Ishikawa (cell line): ENCODE data around the gene SREBF1.

Experiments used
- CEBPB ChIP-seq: IDR thresholded peaks from 2 replicates; pipeline ENCODE4 v1.6.1; 2012
- CREB1 ChIP-seq: IDR thresholded peaks from 2 replicates; pipeline ENCODE4 v1.6.1; 2012; ENCODE audit warnings: low read depth
- EGR1 ChIP-seq: IDR thresholded peaks from 2 replicates; pipeline ENCODE4 v1.6.1; 2012
- EP300 ChIP-seq: IDR thresholded peaks from 2 replicates; pipeline ENCODE4 v1.6.1; 2012; ENCODE audit warnings: borderline replicate concordance
- FOXM1 ChIP-seq: IDR thresholded peaks from 2 replicates; pipeline ENCODE4 v1.6.1; 2012; ENCODE audit warnings: low read depth, borderline replicate concordance
- MAX ChIP-seq: IDR thresholded peaks from 2 replicates; pipeline ENCODE4 v1.6.1; 2012
- NFIC ChIP-seq: IDR thresholded peaks from 2 replicates; pipeline ENCODE4 v1.6.1; 2012
- RAD21 ChIP-seq: IDR thresholded peaks from 2 replicates; pipeline ENCODE4 v1.6.1; 2012; ENCODE audit warnings: low read depth
- REST ChIP-seq: IDR thresholded peaks from 2 replicates; pipeline ENCODE4 v1.6.1; 2012; ENCODE audit warnings: low read depth, mild to moderate bottlenecking
- TAF1 ChIP-seq: IDR thresholded peaks from 2 replicates; pipeline ENCODE4 v1.6.1; 2012; ENCODE audit warnings: low read depth, mild to moderate bottlenecking
- TCF12 ChIP-seq: IDR thresholded peaks from 2 replicates; pipeline ENCODE4 v1.6.1; 2012; ENCODE audit warnings: low read depth
- TEAD4 ChIP-seq: IDR thresholded peaks from 2 replicates; pipeline ENCODE4 v1.6.1; 2012
- USF1 ChIP-seq: IDR thresholded peaks from 2 replicates; pipeline ENCODE4 v1.6.1; 2012
- YY1 ChIP-seq: IDR thresholded peaks from 2 replicates; pipeline ENCODE4 v1.6.1; 2012; ENCODE audit warnings: low read depth
- ZBTB7A ChIP-seq: IDR thresholded peaks from 2 replicates; pipeline ENCODE4 v1.6.1; 2012; ENCODE audit warnings: low read depth

SREBF1 gene

GRCh38 chr17:17782523-17783115 lies 54.2 kb downstream of the SREBF1 start:
- TF ChIP-seq TAF1 (0 out of 2 replicates have a peak, but pooled peaks have one; percentile 21), ZBTB7A (peak; percentile 10; the same call in 1 of the 2 replicates), CREB1 (no peak), EP300 (no peak)

- TF ChIP-seq MAX (peak; percentile 56; the same call in 1 of the 2 replicates), NFIC (peak; percentile 72), TAF1 (no peak), TCF12 (peak; percentile 48; the same call in 1 of the 2 replicates), EGR1 (no peak), ZBTB7A (peak; percentile 46; the same call in 1 of the 2 replicates), CREB1 (no peak), CEBPB (no peak), TEAD4 (no peak; the same call in 1 of the 2 replicates)
These were observed 54.9 kb downstream of the SREBF1 start for GRCh38 chr17:17781591-17782496.

- TF ChIP-seq CEBPB (no peak), TEAD4 (peak; percentile 80), YY1 (no peak), EGR1 (no peak), EP300 (peak; percentile 39; the same call in 1 of the 2 replicates), TCF12 (peak; percentile 59; the same call in 1 of the 2 replicates), CREB1 (no peak), ZBTB7A (no peak; the same call in 1 of the 2 replicates), RAD21 (peak; percentile 8; the same call in 1 of the 2 replicates)
These were observed 55.7 kb downstream of the SREBF1 start for GRCh38 chr17:17780922-17781590.

GRCh38 chr17:17779015-17779611 lies 57.7 kb downstream of the SREBF1 start:
- no peak for TF ChIP-seq CEBPB
- no peak for TF ChIP-seq EGR1
- TF ChIP-seq TCF12: no peak
- no peak for TF ChIP-seq EP300
- TF ChIP-seq NFIC: no peak
- TF ChIP-seq USF1: no peak
- TF ChIP-seq ZBTB7A: no peak
- TF ChIP-seq YY1: no peak
- TF ChIP-seq RAD21: no peak
- no peak for TF ChIP-seq FOXM1

- no peak for TF ChIP-seq FOXM1
These were observed 58.3 kb downstream of the SREBF1 start for GRCh38 chr17:17778308-17779014.

- TF ChIP-seq REST: no peak
- TF ChIP-seq NFIC: no peak
- no peak for TF ChIP-seq EGR1
- TF ChIP-seq ZBTB7A: no peak
- no peak for TF ChIP-seq TAF1
- TF ChIP-seq CEBPB: no peak
- no peak for TF ChIP-seq TEAD4
- TF ChIP-seq USF1: no peak
- TF ChIP-seq EP300: no peak
- no peak for TF ChIP-seq FOXM1
- TF ChIP-seq CREB1: no peak
- no peak for TF ChIP-seq TCF12
- TF ChIP-seq MAX: no peak
- TF ChIP-seq YY1: no peak
These were observed 59.9 kb downstream of the SREBF1 start for GRCh38 chr17:17776889-17777288.
